Left cardiac atrium (tissue), 4 donors: ENCODE data around the gene FAM187B. TPM values are rescaled to one million over a fixed set of nuclear protein-coding genes. Genes with fewer than 3 reads are reported as not detected.
A peak's percentile ranks its signal among the peaks of the same experiment; 100 is the strongest.
"Not testable (repeated sequence)": the region's sequence is repeated elsewhere in the genome, so short reads cannot be mapped to it uniquely, and the experiment has no call there.

Source experiments
- ATAC-seq, 2 donors: fragments of 200-7000 bp; cut with Tn5 transposase; one replicate each; pipeline ENCODE4 v1.9.1; 2020; ENCODE audit warnings: mild to moderate bottlenecking in 2 of 2, moderate library complexity in 2 of 2
- DNase-seq: peaks from one replicate; pipeline ENCODE4 v3.0.0-alpha.2; 2020
- intact Hi-C, 2 donors: fragments of 100-400 bp; cut with DNase I; formaldehyde crosslinking; loops; one replicate each; pipeline versions ENCODE4 v1.14.1 to v1.15.1; 2022 to 2023
- total RNA-seq, 2 donors: library from RNA; stranded (reverse); fragmentation: NEBNext Ultra II Directional; extraction: Animal tissue kit (Norgen Biotek cat#: 25700); gene quantifications; one replicate each; pipeline ENCODE4 v1.2.1, GENCODE V29; 2021
- donor health status: DM: no; HTN: yes; CAD: no.
- donor health status: DM: no; HTN: yes; CAD: no; lungs with severe emphysema.
- donor health status: DM: yes; HTN: yes; CAD: no.
- donor health status: Dilated cardiomyopathy.

Gene FAM187B
- total RNA-seq, 2 donors from 2014 or later: not detected

DNA sequence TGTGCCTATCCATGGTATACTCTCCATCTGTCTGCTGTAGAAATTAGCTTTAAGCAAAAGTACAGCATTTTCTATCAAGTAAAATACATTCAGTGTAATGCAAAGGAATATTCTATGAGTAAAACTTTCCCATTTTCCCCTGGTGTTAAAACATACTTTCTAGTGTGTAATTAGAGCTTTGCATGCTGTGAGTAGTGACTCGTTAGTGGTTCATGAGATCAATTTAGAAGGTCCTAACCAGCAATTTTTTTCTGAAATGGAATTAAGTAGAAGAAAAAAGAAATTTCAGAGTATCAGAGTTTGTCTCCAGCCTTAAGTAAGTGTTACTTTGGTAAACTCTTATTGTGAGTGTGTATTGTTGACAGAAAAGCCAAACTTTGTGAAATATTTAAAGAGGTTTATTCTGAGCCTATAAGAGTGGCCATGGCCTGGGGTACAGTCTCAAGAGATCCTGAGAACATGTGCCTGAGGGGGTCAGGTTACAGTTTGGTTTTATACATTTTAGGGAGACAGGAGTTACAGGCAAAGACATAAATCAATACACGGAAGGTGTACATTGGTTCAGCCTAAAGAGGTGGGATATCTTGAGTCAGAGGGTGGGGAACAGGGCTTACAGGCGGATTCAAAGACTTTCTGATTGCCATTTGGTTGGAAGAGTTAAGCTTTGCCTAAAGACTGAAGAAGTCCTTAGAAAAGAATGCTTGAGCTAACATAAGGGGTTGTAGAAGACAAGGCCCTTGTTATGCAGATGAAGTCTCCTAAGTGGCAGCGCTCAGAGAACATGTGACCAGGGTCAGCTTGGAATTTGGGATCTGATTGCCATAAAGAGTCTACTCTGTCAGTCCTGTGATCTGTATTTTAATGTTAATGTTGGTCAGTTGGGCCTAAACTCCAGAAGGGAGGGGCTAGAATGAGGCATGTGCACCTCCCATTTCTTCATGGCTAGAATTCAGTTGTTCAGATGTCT is 25.5 kb downstream of the FAM187B start:
- no peak for DNase-seq
- intact Hi-C loops: no loop called here
- no peak for ATAC-seq

DNA sequence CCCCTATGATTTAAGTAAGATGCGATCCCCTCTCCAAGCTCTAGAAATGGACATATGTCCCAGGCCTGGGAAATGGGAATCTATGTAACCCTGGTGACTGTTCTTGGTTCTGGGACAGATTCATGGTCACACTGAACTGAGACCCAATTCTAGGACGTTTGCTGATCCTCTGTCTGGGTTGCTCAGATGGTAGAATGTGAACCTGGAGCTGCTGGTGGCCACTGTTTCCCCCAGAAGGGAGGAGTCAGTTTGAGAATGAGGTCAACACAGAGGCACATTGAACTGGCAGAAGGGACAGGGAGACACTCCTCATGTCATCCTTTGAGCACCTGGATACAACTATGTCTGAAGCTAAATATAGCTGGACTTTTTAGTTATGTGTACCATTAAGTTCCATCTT is 29.1 kb downstream of the FAM187B start:
- intact Hi-C loops: no loop called here
- ATAC-seq (no peak), DNase-seq (no peak)

DNA sequence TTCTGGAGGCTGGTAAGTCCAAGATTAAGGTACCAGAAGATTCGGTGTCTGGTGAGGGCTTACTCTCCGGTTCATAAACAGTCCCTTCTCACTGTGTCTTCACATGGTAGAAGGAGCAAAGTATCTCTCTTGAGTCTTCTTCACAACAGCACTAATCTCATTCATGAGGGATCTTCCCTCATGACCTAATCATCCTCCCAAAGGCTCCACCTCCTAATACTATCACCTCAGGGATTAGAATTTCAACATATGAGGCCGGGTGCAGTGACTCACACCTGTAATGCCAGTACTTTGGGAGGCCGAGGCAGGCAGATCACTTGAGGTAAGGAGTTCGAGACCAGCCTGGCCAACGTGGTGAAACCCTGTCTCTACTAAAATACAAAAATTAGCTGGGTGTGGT is 31.7 kb downstream of the FAM187B start:
- DNase-seq, intact Hi-C loops, ATAC-seq: not testable (repeated sequence)

DNA sequence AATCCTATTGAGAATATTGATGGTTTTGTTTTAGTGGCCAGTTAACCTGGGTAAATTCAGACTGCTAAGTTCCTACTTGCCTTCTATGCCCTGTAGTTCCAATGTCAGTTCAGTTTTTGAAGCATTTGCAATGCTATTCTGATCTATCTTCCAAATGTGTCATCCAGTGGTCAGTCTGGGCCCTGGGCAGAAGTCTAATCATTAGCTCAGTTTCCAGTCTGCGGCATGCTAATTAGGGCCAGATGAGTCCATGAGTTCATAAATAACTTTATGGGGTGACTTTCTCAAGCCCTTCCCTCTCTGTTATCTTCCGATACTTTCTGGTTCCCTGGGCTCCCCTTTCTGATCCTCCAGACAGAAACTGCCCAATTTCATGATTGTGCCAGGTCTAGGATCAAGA is 32.7 kb downstream of the FAM187B start:
- intact Hi-C loops: no loop called here
- DNase-seq (no peak), ATAC-seq (no peak)

DNA sequence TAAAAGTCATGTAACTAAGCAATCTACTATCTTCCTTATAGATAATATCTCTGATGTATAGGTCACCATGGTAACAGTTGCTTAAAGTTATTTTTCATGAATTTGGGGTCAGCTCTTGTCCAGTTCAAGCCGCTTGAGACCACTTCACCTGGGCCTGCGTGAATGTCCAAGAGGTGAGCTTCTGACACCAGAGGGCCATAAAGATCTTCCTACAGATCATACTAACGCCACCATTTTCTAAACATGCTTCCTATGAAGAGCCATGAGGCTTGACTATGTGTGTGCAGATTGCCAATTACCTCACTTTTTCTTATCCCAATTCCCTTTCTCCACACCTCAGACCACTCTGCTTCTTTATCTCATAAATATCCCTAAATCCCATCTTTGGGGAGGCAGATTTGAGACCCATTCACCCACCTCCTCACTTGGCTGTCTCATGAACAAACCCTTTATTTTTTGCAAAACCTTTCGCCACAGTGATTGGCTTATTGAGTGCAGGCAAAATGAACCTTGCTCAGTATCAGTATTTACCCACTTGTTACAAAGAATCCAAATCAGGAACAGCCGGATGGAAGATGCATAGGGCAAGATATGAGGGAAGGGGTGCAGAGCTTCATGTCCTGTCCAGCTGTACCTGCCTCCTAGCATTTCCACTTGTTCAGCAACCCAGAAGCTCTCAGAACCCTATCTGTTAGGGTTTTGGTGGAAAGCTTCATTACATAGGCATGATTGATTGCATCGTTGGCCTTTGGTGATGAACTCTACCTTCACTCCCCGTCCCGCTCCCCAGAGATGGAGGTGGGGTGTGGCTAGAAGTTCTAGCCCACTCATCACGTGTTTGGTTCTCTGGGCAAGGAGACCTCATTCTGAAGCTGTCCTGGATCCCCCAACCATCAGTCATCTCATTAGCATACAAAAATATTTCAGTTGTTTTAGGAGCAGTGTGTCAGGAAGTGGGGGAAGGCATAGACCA is 34.2 kb downstream of the FAM187B start:
- intact Hi-C loops: no loop called here
- ATAC-seq (no peak), DNase-seq (no peak)

DNA sequence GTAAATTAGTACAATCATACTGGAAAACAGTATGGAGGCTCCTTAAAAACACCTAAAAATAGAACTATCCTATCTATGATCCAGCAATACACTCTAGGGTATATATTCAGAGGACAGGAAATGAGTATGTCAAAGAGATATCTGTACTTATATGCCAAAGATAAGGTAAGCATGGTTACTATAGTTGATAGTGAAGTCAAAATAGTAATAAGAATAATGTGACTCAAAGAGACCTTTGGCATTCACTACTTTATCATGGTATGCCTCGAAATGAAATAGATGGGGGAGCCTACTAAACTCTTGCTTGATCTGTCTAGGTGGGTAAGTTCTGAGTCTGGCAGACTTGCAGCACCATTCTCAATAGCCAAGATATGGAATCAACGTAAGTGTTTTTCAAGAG is 43.7 kb downstream of the FAM187B start:
- intact Hi-C loops: no loop called here
- ATAC-seq (no peak), DNase-seq (no peak)

DNA sequence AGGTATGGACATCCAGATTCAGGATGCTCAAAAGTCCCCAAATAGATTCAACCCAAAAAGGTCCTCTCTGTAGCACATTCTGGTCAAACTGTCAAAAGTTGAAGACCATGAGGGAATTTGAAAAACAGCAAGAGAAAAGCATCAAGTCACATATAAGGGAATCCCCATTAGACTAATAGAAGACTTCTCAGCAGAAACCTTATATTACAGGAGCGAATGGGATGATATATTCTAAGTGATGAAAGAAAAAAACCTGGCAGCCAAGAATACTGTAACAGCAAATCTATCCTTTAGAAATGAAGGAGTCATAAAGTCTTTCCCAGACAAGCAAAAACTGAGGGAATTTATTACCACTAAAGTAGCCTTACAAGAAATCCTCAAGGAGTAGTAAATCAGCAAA is 44.3 kb downstream of the FAM187B start:
- intact Hi-C loops: no loop called here
- ATAC-seq (no peak), DNase-seq (no peak)

DNA sequence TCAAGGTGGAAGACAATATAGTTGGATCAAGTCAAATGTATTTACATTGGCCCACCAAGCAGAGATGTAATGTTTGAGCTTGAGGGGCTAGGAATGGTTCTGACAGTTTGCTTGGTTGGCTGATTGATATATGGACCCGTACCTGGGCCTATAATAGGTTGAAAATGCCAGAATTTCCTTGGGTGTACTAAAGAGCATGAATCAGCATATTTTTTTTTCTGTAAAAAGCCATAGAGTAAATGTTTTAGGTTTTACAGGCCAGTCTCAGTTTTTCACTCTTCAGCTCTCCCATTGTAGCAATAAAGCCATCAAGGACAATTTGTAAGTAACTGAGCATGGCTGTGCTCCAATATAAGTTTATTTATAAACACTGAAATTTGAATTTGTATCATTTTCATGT is 47.2 kb downstream of the FAM187B start:
- intact Hi-C loops: no loop called here
- ATAC-seq: no peak
- DNase-seq: no peak

DNA sequence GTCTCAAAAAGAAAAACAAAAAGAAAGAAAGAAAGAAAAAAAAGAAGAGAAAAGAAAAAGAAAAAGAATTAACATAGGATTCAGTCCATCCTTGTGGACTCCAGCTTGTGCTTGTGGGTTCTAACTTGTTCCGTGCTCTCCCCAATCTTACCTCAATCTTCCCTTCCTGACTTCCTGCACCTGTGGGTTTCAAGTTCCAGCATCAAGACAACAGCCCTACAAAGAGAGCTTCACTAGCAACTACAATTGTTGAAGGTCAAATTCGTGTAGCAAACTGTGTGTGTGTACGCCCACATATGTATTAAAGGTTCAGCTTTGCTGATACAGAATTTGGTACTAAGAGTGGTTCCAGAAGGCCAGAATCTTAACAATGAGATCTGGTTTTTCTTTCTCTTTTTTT is 48.7 kb downstream of the FAM187B start:
- no peak for DNase-seq
- intact Hi-C loops: no loop called here
- ATAC-seq: no peak

DNA sequence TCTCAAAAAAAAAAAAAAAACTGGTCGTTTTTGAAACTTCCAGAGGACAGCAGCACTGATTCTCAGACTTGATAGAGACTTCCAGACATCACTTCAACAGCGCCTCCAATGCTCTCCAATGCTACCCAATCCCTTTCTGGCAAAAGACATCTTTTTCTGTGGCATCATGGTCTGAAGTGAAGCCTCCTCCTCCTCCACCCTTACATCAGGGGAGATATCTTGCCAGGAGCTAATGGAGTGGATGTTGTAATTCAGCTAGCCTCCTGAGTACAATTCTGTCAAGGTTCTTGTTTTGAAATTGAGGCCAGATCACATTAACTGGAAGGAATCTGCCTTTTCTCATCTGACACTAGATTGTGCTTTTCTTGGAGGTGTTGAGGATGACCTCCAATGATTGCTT is 49.8 kb downstream of the FAM187B start:
- DNase-seq (no peak), ATAC-seq (peak; percentile 35 to 42)
- intact Hi-C loops: no loop called here

DNA sequence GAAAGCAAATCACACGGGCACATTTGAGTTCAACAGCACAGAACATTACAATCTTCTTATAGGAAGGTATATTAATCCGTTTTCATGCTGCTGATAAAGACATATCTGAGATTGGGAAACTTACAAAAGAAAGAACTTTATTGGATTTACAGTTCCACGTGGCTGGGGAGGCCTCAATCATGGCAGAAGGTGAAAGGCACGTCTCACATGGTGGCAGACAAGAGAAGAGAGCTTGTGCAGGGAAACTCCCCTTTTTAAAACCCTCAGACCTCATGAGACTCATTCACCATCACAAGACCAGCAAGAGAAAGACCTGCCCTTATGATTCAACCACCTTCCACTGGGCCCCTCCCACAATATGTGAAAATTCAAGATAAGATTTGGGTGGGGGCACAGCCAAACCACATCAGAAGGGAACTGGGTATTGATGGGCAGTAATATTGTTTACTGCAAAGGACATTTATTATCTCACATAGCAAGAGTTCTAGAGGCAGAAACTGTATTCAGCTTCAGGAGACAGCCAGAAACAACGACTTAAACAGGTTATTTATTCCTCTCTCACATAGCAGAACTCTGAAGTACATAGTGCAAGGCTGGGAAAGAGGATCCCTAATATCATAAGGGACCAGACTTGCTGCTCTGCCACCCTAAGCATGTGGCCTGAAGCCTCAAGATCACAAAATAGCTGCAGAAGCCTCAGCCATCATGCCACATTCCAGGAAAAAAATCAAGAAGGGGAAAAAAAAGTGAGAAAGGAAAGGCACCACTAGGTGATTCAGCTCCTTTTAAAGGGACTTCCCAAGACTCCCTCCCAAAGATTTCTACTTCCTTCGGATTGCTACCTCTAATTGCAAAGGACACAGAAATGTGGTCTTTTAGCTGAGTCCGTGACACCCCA is 50.9 kb downstream of the FAM187B start:
- no peak for DNase-seq
- ATAC-seq: no peak
- intact Hi-C loops: no loop called here

DNA sequence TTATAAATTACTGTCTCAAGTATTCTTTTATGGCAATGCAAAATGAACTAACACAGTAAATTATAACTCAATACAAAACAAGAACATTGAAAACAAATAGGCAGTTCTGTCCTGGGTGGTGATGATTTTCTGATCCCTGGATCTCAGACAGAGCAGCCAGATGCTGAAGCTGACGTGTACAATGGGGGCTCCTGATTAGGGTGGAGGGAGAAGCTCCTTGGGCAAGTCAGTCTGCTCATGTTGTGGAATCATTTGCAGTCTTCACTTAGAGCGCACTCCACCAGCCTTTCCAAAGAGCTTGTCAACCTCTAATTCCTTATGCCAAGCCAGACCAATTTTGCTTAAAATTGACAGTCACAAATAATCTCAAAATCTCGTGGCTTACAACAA is 52.4 kb downstream of the FAM187B start:
- no peak for ATAC-seq
- DNase-seq: no peak

More for the DNA sequence above, 52.4 kb downstream of the FAM187B start:
- intact Hi-C loops: no loop called here

Other genes with a start within 250 kb of the FAM187B start
- 10 to 100 TPM; 29.2 to 45.5 TPM for gene GRAMD1A, start 228.4 kb downstream of the FAM187B start, total RNA-seq
- 100 to 1,000 TPM in 1 of 2 donors, 10 to 100 TPM in 1; 73.6 to 163 TPM for gene SCN1B, start 198.3 kb downstream of the FAM187B start, total RNA-seq
- gene HPN, start 187.0 kb downstream of the FAM187B start, total RNA-seq: 1 to 10 TPM; 5.6 to 7.2 TPM
- gene FXYD3, start 112.9 kb downstream of the FAM187B start, total RNA-seq: 1 to 10 TPM; 1.5 to 3.6 TPM
- 10 to 100 TPM; 11.6 to 17.9 TPM for gene LGI4, start 93.7 kb downstream of the FAM187B start, total RNA-seq
- 100 to 1,000 TPM; 297 to 393 TPM for gene FXYD1, start 89.9 kb downstream of the FAM187B start, total RNA-seq
- not detected for gene FXYD7, start 85.5 kb downstream of the FAM187B start, total RNA-seq
- 10 to 100 TPM; 35.5 to 46.7 TPM for gene FXYD5, start 74.0 kb downstream of the FAM187B start, total RNA-seq
- 1 to 10 TPM; 7.5 to 7.6 TPM for gene LSR, start 20.3 kb upstream of the FAM187B start, total RNA-seq
- gene USF2, start 40.2 kb upstream of the FAM187B start, total RNA-seq: 100 to 1,000 TPM; 130 to 147 TPM
- gene HAMP, start 53.8 kb upstream of the FAM187B start, total RNA-seq: 1 to 10 TPM in 1 of 2 donors, under 1 TPM in 1; 0.41 to 7.6 TPM
- gene MAG, start 63.4 kb upstream of the FAM187B start, total RNA-seq: not detected
- under 1 TPM; 0.39 to 0.56 TPM for gene CD22, start 100.4 kb upstream of the FAM187B start, total RNA-seq
- gene FFAR1, start 119.2 kb upstream of the FAM187B start, total RNA-seq: not detected
- gene FFAR3, start 129.7 kb upstream of the FAM187B start, total RNA-seq: under 1 TPM; 0.18 to 0.44 TPM
- not detected for gene GPR42, start 142.3 kb upstream of the FAM187B start, total RNA-seq
- under 1 TPM; 0.44 to 0.47 TPM for gene FFAR2, start 219.5 kb upstream of the FAM187B start, total RNA-seq